Measurements from ENCODE around the gene PBLD. TPM values are rescaled to one million over a fixed set of nuclear protein-coding genes. Genes with fewer than 3 reads are reported as not detected.
"Not testable (repeated sequence)": the region's sequence is repeated elsewhere in the genome, so short reads cannot be mapped to it uniquely, and the experiment has no call there.

The PBLD gene
- total RNA-seq, 1 experiment from 2014 or later = 11.7 TPM

GRCh38 chr10:68284062-68285001 is 48.4 kb downstream of the PBLD start:
- no peak overlapping the region for H3K27ac ChIP-seq (ENCODE audit: low read length)
- ATAC-seq (no peak), DNase-seq (ENCODE audit: low read depth, low spot score) (no peak)
- ChIA-PET CTCF (no interaction called here), POLR2A (no interaction called here)
- H3K4me3 ChIP-seq (ENCODE audit: low read depth in 2 of 2, low read length in 2 of 2) = no peak overlapping the region
- no peak for TF ChIP-seq SIN3A (IDR thresholded peaks at IDR 0.05; ENCODE audit: borderline replicate concordance, insufficient read depth, low read depth, low read length)
- TF ChIP-seq CTCF (IDR thresholded peaks at IDR 0.05) = no peak
- no peak for TF ChIP-seq TCF7L2 (IDR thresholded peaks at IDR 0.05; ENCODE audit: low read depth, low read length)
- no peak for TF ChIP-seq POLR2AphosphoS5 (IDR thresholded peaks at IDR 0.05; ENCODE audit: low read depth, low read length)
- no peak for TF ChIP-seq REST (IDR thresholded peaks at IDR 0.05; ENCODE audit: insufficient read depth in 1 of 2, low read depth in 2 of 2, low read length in 1 of 2)
- BruUV-seq (replicated peaks) = no TSS peak
- H3K36me3 ChIP-seq (ENCODE audit: control insufficient read depth, insufficient read depth, low read length) = no peaks in the 10 kb centered on the region
- no peaks in the 10 kb centered on the region for H3K9me3 ChIP-seq (ENCODE audit: control insufficient read depth, insufficient read depth, low read depth, low read length)
- no peaks in the 10 kb centered on the region for H3K4me1 ChIP-seq (ENCODE audit: control insufficient read depth, insufficient read depth, low read length)
- H3K27me3 ChIP-seq (ENCODE audit: control insufficient read depth, insufficient read depth, low read length) = no peaks in the 10 kb centered on the region
- intact Hi-C loops (cut with micrococcal nuclease; ENCODE audit: unreplicated experiment) = no loop called here
- in situ Hi-C loops (cut with HindIII; ENCODE audit: low pct_unique_long_range_greater_than_20kb, low sequenced_read_pairs) = no loop called here

- TF ChIP-seq CTCF (IDR thresholded peaks at IDR 0.05) (no peak), REST (IDR thresholded peaks at IDR 0.05; ENCODE audit: insufficient read depth in 1 of 2, low read depth in 2 of 2, low read length in 1 of 2) (no peak), SIN3A (IDR thresholded peaks at IDR 0.05; ENCODE audit: borderline replicate concordance, insufficient read depth, low read depth, low read length) (no peak), TCF7L2 (IDR thresholded peaks at IDR 0.05; ENCODE audit: low read depth, low read length) (no peak), POLR2AphosphoS5 (IDR thresholded peaks at IDR 0.05; ENCODE audit: low read depth, low read length) (no peak)
- ChIA-PET CTCF (interaction anchor here (0.6 kb wide), 1 partner anchor 15 kb away, joined by 4 read pairs; no protein-coding TSS in a partner anchor), POLR2A (no interaction called here)
- Histone ChIP-seq H3K27me3 (ENCODE audit: control insufficient read depth, insufficient read depth, low read length) (no peaks in the 10 kb centered on the region), H3K9me3 (ENCODE audit: control insufficient read depth, insufficient read depth, low read depth, low read length) (no peaks in the 10 kb centered on the region), H3K36me3 (ENCODE audit: control insufficient read depth, insufficient read depth, low read length) (no peaks in the 10 kb centered on the region), H3K4me1 (ENCODE audit: control insufficient read depth, insufficient read depth, low read length) (no peaks in the 10 kb centered on the region), H3K4me3 (ENCODE audit: low read depth in 2 of 2, low read length in 2 of 2) (no peak overlapping the region), H3K27ac (ENCODE audit: low read length) (no peak overlapping the region)
- BruUV-seq (replicated peaks) = no TSS peak
- DNase-seq (ENCODE audit: low read depth, low spot score) (no peak), ATAC-seq (no peak)
- intact Hi-C loops (cut with micrococcal nuclease; ENCODE audit: unreplicated experiment) = no loop called here
- in situ Hi-C loops (cut with HindIII; ENCODE audit: low pct_unique_long_range_greater_than_20kb, low sequenced_read_pairs) = no loop called here
Observed at GRCh38 chr10:68280758-68281157, 52.0 kb downstream of the PBLD start.

GRCh38 chr10:68278906-68279753 is 53.6 kb downstream of the PBLD start:
- H3K27ac ChIP-seq (ENCODE audit: low read length); H3K4me1 ChIP-seq (ENCODE audit: control insufficient read depth, insufficient read depth, low read length); intact Hi-C loops (cut with micrococcal nuclease; ENCODE audit: unreplicated experiment); H3K36me3 ChIP-seq (ENCODE audit: control insufficient read depth, insufficient read depth, low read length); DNase-seq (ENCODE audit: low read depth, low spot score); CTCF ChIA-PET; H3K9me3 ChIP-seq (ENCODE audit: control insufficient read depth, insufficient read depth, low read depth, low read length); BruUV-seq (replicated peaks); ATAC-seq; in situ Hi-C loops (cut with HindIII; ENCODE audit: low pct_unique_long_range_greater_than_20kb, low sequenced_read_pairs); H3K4me3 ChIP-seq (ENCODE audit: low read depth in 2 of 2, low read length in 2 of 2); H3K27me3 ChIP-seq (ENCODE audit: control insufficient read depth, insufficient read depth, low read length); POLR2A ChIA-PET: not testable (repeated sequence)

Measured in Panc1 (cell line).